Subcutaneous abdominal adipose tissue (tissue), 5 donors: ENCODE results near the gene CYB561A3.

Experiments used
- H3K27ac ChIP-seq: one replicate; pipeline ENCODE4 v1.7.0; 2013; ENCODE audit warnings: low read depth, mild to moderate bottlenecking, inconsistent platforms, low read length, moderate library complexity
- H3K27me3 ChIP-seq, 5 donors: one replicate each; pipeline ENCODE4 v1.7.0; 2013; ENCODE audit warnings: low read length in 5 of 5, inconsistent platforms in 1 of 5; ENCODE audit not compliant: control insufficient read depth in 5 of 5, insufficient read depth in 4 of 5
- H3K36me3 ChIP-seq, 5 donors: one replicate each; pipeline ENCODE4 v1.7.0; 2013; ENCODE audit warnings: low read length in 5 of 5; ENCODE audit not compliant: control insufficient read depth in 5 of 5, insufficient read depth in 5 of 5
- H3K4me1 ChIP-seq, 5 donors: one replicate each; pipeline ENCODE4 v1.7.0; 2013; ENCODE audit warnings: low read length in 5 of 5, mild to moderate bottlenecking in 3 of 5, moderate library complexity in 1 of 5; ENCODE audit not compliant: control insufficient read depth in 5 of 5, insufficient read depth in 5 of 5
- H3K4me3 ChIP-seq, 5 donors: one replicate each; pipeline ENCODE4 v1.7.0; 2013; ENCODE audit warnings: low read length in 5 of 5, low read depth in 1 of 5
- H3K9ac ChIP-seq, 5 donors: one replicate each; pipeline ENCODE4 v1.7.0; 2013; ENCODE audit warnings: low read length in 5 of 5, mild to moderate bottlenecking in 4 of 5, moderate library complexity in 3 of 5
- H3K9me3 ChIP-seq, 5 donors: one replicate each; pipeline ENCODE4 v1.7.0; 2013; ENCODE audit warnings: low read length in 5 of 5; ENCODE audit not compliant: control insufficient read depth in 5 of 5
- donor health status: healthy.
- donor health status: healthy.
- donor health status: healthy.
- donor health status: healthy.
- donor health status: healthy.

CYB561A3 gene

GRCh38 chr11:61305417-61305816 is 56.3 kb downstream of the CYB561A3 start:
- Histone ChIP-seq H3K27me3 (no peaks in the 10 kb centered on the region), H3K27ac (no peak overlapping the region), H3K36me3 (peaks cover 37 to 98% (median 97%) of the 10 kb centered on the region in 5 donors)

DNA sequence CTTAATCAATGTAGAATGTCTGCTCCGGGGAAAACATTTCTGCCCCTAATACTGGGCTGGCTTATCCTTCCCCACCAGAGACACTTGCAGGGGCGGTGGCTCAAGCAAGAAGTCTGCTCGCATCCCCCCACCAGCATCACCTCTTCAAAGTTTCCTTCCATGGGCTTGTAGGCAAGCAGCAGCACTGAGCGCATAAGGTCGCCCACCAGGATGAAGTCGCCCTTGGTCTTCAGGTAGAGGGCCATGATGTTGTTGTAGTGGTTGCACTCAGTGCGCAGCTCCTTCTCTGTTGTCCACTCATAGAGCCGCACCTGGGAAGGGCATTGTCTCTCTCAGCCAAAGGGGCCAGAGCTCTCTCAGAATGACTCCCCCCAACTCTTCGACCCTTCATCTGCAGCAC is 58.0 kb downstream of the CYB561A3 start:
- Histone ChIP-seq H3K4me1 (no peaks in the 10 kb centered on the region), H3K9me3 (no peaks in the 10 kb centered on the region), H3K27ac (no peak overlapping the region), H3K4me3 (no peak overlapping the region), H3K9ac (no peak overlapping the region), H3K27me3 (no peaks in the 10 kb centered on the region), H3K36me3 (peaks cover 28 to 98% (median 96%) of the 10 kb centered on the region in 5 donors)

More at GRCh38 chr11:61305417-61305816, 56.3 kb downstream of the CYB561A3 start:
- no peak overlapping the region for H3K4me3 ChIP-seq
- H3K9ac ChIP-seq = no peak overlapping the region
- no peaks in the 10 kb centered on the region for H3K9me3 ChIP-seq
- H3K4me1 ChIP-seq = no peaks in the 10 kb centered on the region

- Histone ChIP-seq H3K36me3 (peaks cover 20 to 94% (median 84%) of the 10 kb centered on the region in 5 donors), H3K9ac (no peak overlapping the region), H3K27me3 (no peaks in the 10 kb centered on the region), H3K27ac (no peak overlapping the region), H3K4me1 (peaks cover 0 to 7% (median 5%) of the 10 kb centered on the region in 5 donors), H3K4me3 (no peak overlapping the region), H3K9me3 (no peaks in the 10 kb centered on the region)
Measured at GRCh38 chr11:61302550-61302949, 59.1 kb downstream of the CYB561A3 start.
